Transverse colon (tissue), 4 donors: ENCODE data around the gene NEK11. TPM values are rescaled to one million over a fixed set of nuclear protein-coding genes. Genes with fewer than 3 reads are reported as not detected.

Experiments used
- DNase-seq: peaks from one replicate; pipeline ENCODE4 v3.0.0-alpha.2; 2019
- H3K27ac ChIP-seq, 4 donors: fragments of 200-600 bp; sonication (generic); 2 replicates each; pipeline ENCODE4 v1.5.1; 2016 to 2018; ENCODE audit warnings: inconsistent platforms in 4 of 4
- H3K27me3 ChIP-seq: fragments of 200-600 bp; sonication (generic); 2 replicates; pipeline ENCODE4 v1.5.1; 2017; ENCODE audit warnings: inconsistent platforms
- H3K36me3 ChIP-seq, 4 donors: fragments of 200-600 bp; sonication (generic); 2 replicates each; pipeline ENCODE4 v1.5.1; 2017 to 2019; ENCODE audit warnings: inconsistent platforms in 4 of 4
- H3K4me1 ChIP-seq, 4 donors: fragments of 200-600 bp; sonication (generic); 2 replicates each; pipeline ENCODE4 v1.5.1; 2017 to 2020; ENCODE audit warnings: inconsistent platforms in 4 of 4
- H3K4me3 ChIP-seq, 4 donors: fragments of 200-600 bp; sonication (generic); 1 replicate in 1 of 4; 2 replicates in 3 of 4; pipeline versions ENCODE4 v1.5.1 to v1.6.1; 2017 to 2019; ENCODE audit warnings: inconsistent platforms in 4 of 4
- H3K9me3 ChIP-seq, 2 donors: fragments of 200-600 bp; sonication (generic); 2 replicates each; pipeline ENCODE4 v1.5.1; 2017 to 2019; ENCODE audit warnings: inconsistent platforms in 2 of 2
- EP300 ChIP-seq: sonication (generic); formaldehyde crosslinking; IDR thresholded peaks from one replicate; pipeline ENCODE4 v1.6.1; 2017; ENCODE audit warnings: antibody characterized with exemption, low read depth
- POLR2A ChIP-seq: fragments of 450-650 bp; IDR thresholded peaks from one replicate; pipeline ENCODE4 v1.6.1; 2016; ENCODE audit warnings: antibody characterized with exemption, mild to moderate bottlenecking, moderate library complexity
- POLR2AphosphoS5 ChIP-seq, 3 donors: sonication (generic); formaldehyde crosslinking; IDR thresholded peaks; one replicate each; pipeline ENCODE4 v1.6.1; 2016; ENCODE audit warnings: antibody characterized with exemption in 3 of 3
- WGBS, 2 donors: methylation state at CpG; one replicate each; pipeline ENCODE4 v1.1.5; 2018; ENCODE audit warnings: low coverage in 1 of 2; 5-methylcytosine and 5-hydroxymethylcytosine counted together
- in situ Hi-C, 4 donors: fragments of 200-750 bp; cut with MboI; loops; one replicate each; pipeline versions ENCODE4 v1.15.0 to v1.15.1; 2017; ENCODE audit warnings: low sequenced_read_pairs in 3 of 4, low pct_ligation_motif_present in 1 of 4, low pct_unique_long_range_greater_than_20kb in 1 of 4
- intact Hi-C: fragments of 100-400 bp; cut with DNase I; formaldehyde crosslinking; loops from one replicate; pipeline ENCODE4 v1.15.1; 2023; ENCODE audit warnings: low total_unique reads
- total RNA-seq, 4 donors: library from RNA; depleted of rRNA; stranded (reverse); fragments of >200 nt; gene quantifications; one replicate each; pipeline ENCODE4 v1.1.0, GENCODE V29; 2016
- TF ChIP-seq, protein P1 (sequence below), 5 experiments: fragments of 200-600 bp in 3 of 5; fragments of 450-650 bp in 2 of 5; sonication (generic) in 3 of 5; IDR thresholded peaks; 1 replicate in 2 of 5; 2 replicates in 3 of 5; pipeline ENCODE4 v1.5.1; 2016 to 2017; ENCODE audit warnings: antibody characterized with exemption in 5 of 5, inconsistent platforms in 3 of 5, mild to moderate bottlenecking in 2 of 5, moderate library complexity in 1 of 5

NEK11 gene
- total RNA-seq, 4 donors from 2014 or later = 4.6 to 12.3 (median 8.5) TPM

DNA sequence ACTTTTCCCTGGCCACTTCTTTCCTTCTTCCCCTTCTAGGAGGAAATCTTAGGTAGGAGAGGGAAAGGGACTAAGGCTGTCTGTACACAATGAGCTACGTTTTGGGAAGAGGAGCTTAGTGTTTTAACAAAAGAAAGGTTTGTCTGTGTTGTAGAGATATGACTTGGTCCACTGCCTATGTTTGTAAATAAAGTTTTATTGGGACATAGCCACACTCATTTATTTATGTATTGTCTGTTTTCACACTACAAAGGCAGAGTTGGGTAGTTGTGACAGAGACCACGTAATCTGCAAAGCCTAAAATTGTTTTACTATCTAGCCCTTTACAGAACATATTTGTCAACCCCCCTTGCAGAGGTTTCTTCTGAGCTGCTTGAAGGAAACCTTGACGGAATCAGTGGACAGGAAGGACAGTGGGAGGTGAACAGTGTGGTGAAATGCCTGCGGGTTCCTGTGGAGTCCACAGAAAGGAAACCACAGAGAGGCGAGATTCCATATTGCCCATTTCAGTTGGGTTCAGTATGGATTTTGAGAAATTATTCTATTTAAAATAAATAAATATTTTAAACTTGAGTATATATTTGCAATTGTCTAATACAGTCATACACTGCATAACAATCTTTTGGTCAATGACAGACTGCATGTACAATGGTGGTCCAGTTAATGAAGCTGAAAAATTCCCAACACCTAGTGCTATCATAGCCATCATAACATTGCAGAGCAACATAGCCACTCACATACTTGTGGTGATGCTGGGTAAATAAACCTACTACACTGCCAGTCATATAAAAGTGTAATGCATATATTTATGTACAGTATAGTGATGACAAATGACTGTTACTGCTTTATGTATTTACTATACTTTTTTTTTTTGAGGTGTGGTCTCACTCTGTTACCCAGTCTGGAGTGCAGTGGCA, 197.0 kb downstream of the NEK11 start:
- H3K36me3 ChIP-seq = no peaks in the 10 kb centered on the region
- in situ Hi-C loops (no loop called here), intact Hi-C loops (no loop called here)
- H3K27me3 ChIP-seq = no peaks in the 10 kb centered on the region
- TF ChIP-seq POLR2AphosphoS5 (IDR thresholded peaks at IDR 0.05) = no peak
- H3K9me3 ChIP-seq = no peaks in the 10 kb centered on the region
- DNase-seq = no peak
- H3K4me1 ChIP-seq = no peaks in the 10 kb centered on the region
- H3K27ac ChIP-seq = no peak overlapping the region
- WGBS, 2 donors = 54 to 57% methylated on average over 4 to 5 of the region's 5 CpGs
- no peak overlapping the region for H3K4me3 ChIP-seq

DNA sequence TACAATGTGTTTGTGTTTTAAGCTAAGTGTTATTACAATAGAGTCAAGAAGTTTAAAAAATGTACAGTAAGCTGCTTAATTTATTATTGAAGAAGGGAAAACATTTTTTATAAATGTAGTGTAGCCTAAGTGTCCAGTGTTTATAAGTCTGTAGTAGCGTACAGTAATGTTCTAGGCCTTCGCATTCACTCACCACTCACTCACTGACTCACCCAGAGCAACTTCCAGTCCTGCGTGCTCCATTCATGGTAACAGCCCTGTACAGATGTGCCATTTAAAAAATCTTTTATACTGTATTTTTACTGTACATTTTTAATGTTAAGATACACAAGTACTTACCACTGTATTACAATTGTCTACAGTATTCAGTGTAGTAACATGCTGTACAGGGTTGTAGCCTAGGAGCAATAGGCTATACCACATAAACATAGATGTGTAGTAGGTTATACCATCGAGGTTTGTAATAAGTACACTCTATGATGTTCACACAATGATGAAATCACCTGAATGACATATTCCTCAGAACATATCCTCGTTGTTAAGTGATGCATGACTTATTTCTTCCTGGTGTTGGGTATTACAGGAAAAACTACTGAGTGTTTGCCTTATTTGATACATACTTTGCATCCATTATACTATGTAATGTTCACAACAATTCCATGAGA, 198.3 kb downstream of the NEK11 start:
- Histone ChIP-seq H3K36me3 (no peaks in the 10 kb centered on the region), H3K27me3 (no peaks in the 10 kb centered on the region), H3K27ac (no peak overlapping the region), H3K4me1 (no peaks in the 10 kb centered on the region), H3K9me3 (no peaks in the 10 kb centered on the region), H3K4me3 (no peak overlapping the region)
- TF ChIP-seq, protein P1, sequence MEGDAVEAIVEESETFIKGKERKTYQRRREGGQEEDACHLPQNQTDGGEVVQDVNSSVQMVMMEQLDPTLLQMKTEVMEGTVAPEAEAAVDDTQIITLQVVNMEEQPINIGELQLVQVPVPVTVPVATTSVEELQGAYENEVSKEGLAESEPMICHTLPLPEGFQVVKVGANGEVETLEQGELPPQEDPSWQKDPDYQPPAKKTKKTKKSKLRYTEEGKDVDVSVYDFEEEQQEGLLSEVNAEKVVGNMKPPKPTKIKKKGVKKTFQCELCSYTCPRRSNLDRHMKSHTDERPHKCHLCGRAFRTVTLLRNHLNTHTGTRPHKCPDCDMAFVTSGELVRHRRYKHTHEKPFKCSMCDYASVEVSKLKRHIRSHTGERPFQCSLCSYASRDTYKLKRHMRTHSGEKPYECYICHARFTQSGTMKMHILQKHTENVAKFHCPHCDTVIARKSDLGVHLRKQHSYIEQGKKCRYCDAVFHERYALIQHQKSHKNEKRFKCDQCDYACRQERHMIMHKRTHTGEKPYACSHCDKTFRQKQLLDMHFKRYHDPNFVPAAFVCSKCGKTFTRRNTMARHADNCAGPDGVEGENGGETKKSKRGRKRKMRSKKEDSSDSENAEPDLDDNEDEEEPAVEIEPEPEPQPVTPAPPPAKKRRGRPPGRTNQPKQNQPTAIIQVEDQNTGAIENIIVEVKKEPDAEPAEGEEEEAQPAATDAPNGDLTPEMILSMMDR (IDR thresholded peaks at IDR 0.05) = no peak
- TF ChIP-seq EP300 (no peak), POLR2A (no peak), POLR2AphosphoS5 (IDR thresholded peaks at IDR 0.05) (no peak)
- intact Hi-C loops (no loop called here), in situ Hi-C loops (no loop called here)
- 80 to 86% methylated on average over 5 of the region's 5 CpGs for WGBS, 2 donors
- no peak for DNase-seq

DNA sequence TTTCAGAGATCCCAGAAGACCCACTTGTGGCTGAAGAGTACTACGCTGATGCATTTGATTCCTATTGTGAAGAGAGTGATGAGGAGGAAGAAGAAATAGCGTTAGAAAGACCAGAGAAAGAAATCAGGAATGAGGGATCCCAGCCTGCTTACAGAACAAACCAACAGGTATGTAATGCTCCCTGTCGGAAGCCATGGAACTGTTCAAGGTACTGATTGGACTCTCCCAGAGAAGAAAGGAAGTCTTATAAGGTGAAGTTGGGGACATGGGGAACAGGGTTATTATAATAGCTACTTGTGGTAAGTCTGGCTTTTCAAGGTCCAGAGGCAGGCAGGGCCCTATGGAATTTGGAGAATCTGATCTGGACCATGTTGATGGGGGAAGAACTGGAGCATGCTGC, 201.8 kb downstream of the NEK11 start:
- Histone ChIP-seq H3K9me3 (no peaks in the 10 kb centered on the region), H3K4me3 (no peak overlapping the region), H3K4me1 (no peaks in the 10 kb centered on the region), H3K36me3 (no peaks in the 10 kb centered on the region), H3K27ac (no peak overlapping the region), H3K27me3 (no peaks in the 10 kb centered on the region)
- in situ Hi-C loops = no loop called here
- DNase-seq = no peak
- intact Hi-C loops = no loop called here
- TF ChIP-seq POLR2A = no peak
- TF ChIP-seq POLR2AphosphoS5 (IDR thresholded peaks at IDR 0.05) = no peak
- TF ChIP-seq, protein P1 (IDR thresholded peaks at IDR 0.05) = no peak
- no peak for TF ChIP-seq EP300
- 86 to 89% methylated on average over 1 to 3 of the region's 3 CpGs for WGBS, 2 donors

DNA sequence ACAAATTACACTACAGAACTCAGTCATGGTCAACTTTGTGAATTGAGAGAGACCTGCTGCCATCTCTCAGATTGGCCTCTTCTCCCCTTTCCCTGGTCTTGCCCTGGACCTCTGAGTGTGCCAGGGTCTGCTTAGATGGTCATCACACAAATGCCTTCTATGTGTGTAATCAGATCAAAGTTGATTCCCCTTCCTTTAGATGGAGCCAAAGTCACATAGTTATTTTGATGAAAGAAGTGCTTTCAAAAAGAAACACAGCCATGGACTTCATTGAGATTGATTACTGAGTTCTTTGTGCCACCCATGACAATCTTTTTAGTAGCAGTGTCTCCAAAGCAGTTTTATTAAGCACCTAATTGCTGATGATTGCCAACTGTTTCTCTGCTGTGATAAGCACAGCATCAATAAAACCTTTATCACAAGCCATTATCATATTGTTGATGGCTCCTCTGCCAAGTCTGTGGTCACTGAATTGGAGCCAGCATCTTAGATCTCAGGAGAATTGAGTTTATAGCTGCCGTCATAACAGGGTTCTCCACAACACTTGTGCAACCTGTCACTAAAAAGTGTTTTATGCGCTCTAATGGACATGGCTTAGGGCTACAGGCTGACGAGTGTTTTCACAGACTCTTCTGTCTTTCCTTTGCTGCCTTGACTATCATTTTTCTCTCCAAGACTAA, 205.2 kb downstream of the NEK11 start:
- H3K4me3 ChIP-seq = no peak overlapping the region
- intact Hi-C loops = no loop called here
- no peaks in the 10 kb centered on the region for H3K36me3 ChIP-seq
- H3K27ac ChIP-seq = no peak overlapping the region
- no peak for DNase-seq
- no peaks in the 10 kb centered on the region for H3K9me3 ChIP-seq
- TF ChIP-seq POLR2A (no peak), EP300 (no peak), POLR2AphosphoS5 (IDR thresholded peaks at IDR 0.05) (no peak)
- TF ChIP-seq, protein P1 (IDR thresholded peaks at IDR 0.05) = no peak
- H3K4me1 ChIP-seq = no peaks in the 10 kb centered on the region
- WGBS, 2 donors = 37 to 55% methylated on average over 3 of the region's 3 CpGs
- in situ Hi-C loops = no loop called here
- H3K27me3 ChIP-seq = no peaks in the 10 kb centered on the region
